PC-3 (cell line): ENCODE results near the gene RYR2. TPM values are rescaled to one million over a fixed set of nuclear protein-coding genes. Genes with fewer than 3 reads are reported as not detected.

Experiments used
- ATAC-seq: fragments of 200-7000 bp; cut with Tn5 transposase; 2 replicates; pipeline ENCODE4 v1.9.1; 2020; ENCODE audit warnings: mild to moderate bottlenecking, moderate library complexity
- BruUV-seq: library from RNA; stranded (reverse); fragments of 400-500 nt; replicated peaks from 2 replicates; lab custom pipeline; 2021; lab: Mats Ljungman, UMichigan
- CTCF ChIA-PET: fragments of 300-600 bp; sonication (Branson Sonifier 250); formaldehyde crosslinking; loops from one replicate; lab custom pipeline; 2022; ENCODE audit warnings: antibody characterized with exemption; lab: Charles Lee
- POLR2A ChIA-PET: fragments of 300-600 bp; sonication (Branson Sonifier 250); formaldehyde crosslinking; loops from one replicate; lab custom pipeline; 2022; ENCODE audit warnings: antibody characterized with exemption; ENCODE audit not compliant: unreplicated experiment; lab: Charles Lee
- DNase-seq: peaks from one replicate; pipeline ENCODE4 v3.0.0-alpha.2; 2015
- H2AFZ ChIP-seq: fragments of 300-600 bp; sonication (generic); 2 replicates; pipeline ENCODE4 v1.6.0; 2016; ENCODE audit warnings: antibody characterized with exemption, low read length
- H3F3A ChIP-seq: fragments of 300-600 bp; sonication (generic); one replicate; pipeline ENCODE4 v1.6.0; 2017; ENCODE audit warnings: antibody characterized with exemption, low read length, control low read depth, mild to moderate bottlenecking; ENCODE audit not compliant: unreplicated experiment
- H3K27ac ChIP-seq: fragments of 300-600 bp; sonication (generic); 2 replicates; pipeline ENCODE4 v1.5.1; 2016; ENCODE audit warnings: mild to moderate bottlenecking, low read length
- H3K27me3 ChIP-seq: fragments of 300-600 bp; sonication (generic); 2 replicates; pipeline ENCODE4 v1.6.1; 2016; ENCODE audit warnings: low read length, mixed read lengths
- H3K36me3 ChIP-seq: fragments of 300-600 bp; sonication (generic); 2 replicates; pipeline ENCODE4 v1.6.1; 2016; ENCODE audit warnings: low read depth, mixed run types, low read length, mixed read lengths
- H3K4me1 ChIP-seq: fragments of 300-600 bp; sonication (generic); 2 replicates; pipeline ENCODE4 v1.5.1; 2016; ENCODE audit warnings: low read length; ENCODE audit not compliant: insufficient read depth
- H3K4me2 ChIP-seq: fragments of 300-600 bp; sonication (generic); 2 replicates; pipeline ENCODE4 v1.6.0; 2016; ENCODE audit warnings: low read length
- H3K4me3 ChIP-seq: fragments of 300-600 bp; sonication (generic); 2 replicates; pipeline ENCODE4 v1.5.1; 2016; ENCODE audit warnings: mild to moderate bottlenecking, low read length, mixed read lengths
- H3K79me2 ChIP-seq: fragments of 300-600 bp; sonication (generic); 2 replicates; pipeline ENCODE4 v1.6.1; 2017; ENCODE audit warnings: low read length, mixed read lengths
- H3K9ac ChIP-seq: fragments of 300-600 bp; sonication (generic); 2 replicates; pipeline ENCODE4 v1.6.0; 2016; ENCODE audit warnings: mild to moderate bottlenecking, low read length
- H3K9me2 ChIP-seq: fragments of 300-600 bp; sonication (generic); replicated peaks from 2 replicates; pipeline ENCODE4 v1.6.1; 2016; ENCODE audit warnings: mixed run types, low read length, mixed read lengths
- H3K9me3 ChIP-seq: fragments of 300-600 bp; sonication (generic); 2 replicates; pipeline ENCODE4 v1.6.1; 2016; ENCODE audit warnings: low read length, mixed read lengths
- H4K20me1 ChIP-seq: fragments of 300-600 bp; sonication (generic); 2 replicates; pipeline ENCODE4 v1.6.1; 2016; ENCODE audit warnings: low read length, mixed read lengths
- EZH2 ChIP-seq: fragments of 300-600 bp; sonication (generic); IDR thresholded peaks from one replicate; pipeline ENCODE4 v1.6.1; 2017; ENCODE audit warnings: antibody characterized with exemption, mild to moderate bottlenecking, low read length; ENCODE audit not compliant: unreplicated experiment
- EZH2phosphoT487 ChIP-seq: fragments of 300-600 bp; sonication (generic); IDR thresholded peaks from 2 replicates; pipeline ENCODE4 v1.6.1; 2018; ENCODE audit warnings: mild to moderate bottlenecking, antibody characterized with exemption, low read length, borderline replicate concordance
- intact Hi-C: fragments of 100-400 bp; cut with micrococcal nuclease; formaldehyde crosslinking; loops from 2 replicates; pipeline ENCODE4 v1.9.0; 2023
- total RNA-seq: library from RNA; depleted of rRNA; stranded (reverse); fragments of >200 nt; gene quantifications from 2 replicates; pipeline ENCODE4 v1.2.3, GENCODE V29; 2014
- TF ChIP-seq, protein P1 (sequence below): fragments of 300-600 bp; sonication (generic); conservative IDR thresholded peaks from 2 replicates; pipeline ENCODE4 v1.5.1; 2017; ENCODE audit warnings: antibody characterized with exemption, low read depth, mild to moderate bottlenecking, low read length

The RYR2 gene
- total RNA-seq, 1 experiment from 2014 or later, result not detected

DNA sequence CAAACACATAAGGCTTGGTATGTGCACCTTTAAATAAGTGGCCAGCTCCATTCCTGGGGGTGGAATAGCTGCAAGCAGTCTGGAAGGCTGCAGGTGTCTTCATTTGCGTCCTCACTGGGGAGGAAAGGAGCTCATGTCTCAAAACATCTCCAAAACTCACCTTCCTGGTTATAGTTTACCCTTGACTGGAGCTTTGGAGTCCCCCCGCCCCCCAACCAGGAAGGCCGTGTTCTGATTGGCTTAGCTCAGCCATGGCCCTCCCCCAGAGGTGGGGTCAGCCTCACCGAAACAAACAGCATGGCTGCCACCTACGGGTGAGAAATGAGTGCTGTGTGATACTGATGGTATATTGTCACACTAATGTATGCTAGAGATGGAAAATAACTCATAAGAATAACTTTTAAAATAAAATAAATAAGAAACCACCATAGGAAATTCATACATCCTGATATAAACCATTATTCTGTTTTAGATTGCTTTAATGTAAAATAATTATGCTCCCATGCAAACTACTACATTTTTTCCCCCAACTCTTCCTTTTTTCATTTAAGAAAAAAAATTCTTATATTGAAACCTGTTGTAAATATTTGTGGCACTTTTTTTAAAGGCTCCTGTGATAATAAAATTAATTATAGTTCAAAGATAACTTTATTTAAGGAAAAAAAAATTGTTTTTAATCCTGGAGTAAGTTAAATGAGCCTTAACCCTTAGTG is 757.9 kb downstream of the RYR2 start:
- TF ChIP-seq EZH2 (no peak), EZH2phosphoT487 (no peak)
- TF ChIP-seq, protein P1, sequence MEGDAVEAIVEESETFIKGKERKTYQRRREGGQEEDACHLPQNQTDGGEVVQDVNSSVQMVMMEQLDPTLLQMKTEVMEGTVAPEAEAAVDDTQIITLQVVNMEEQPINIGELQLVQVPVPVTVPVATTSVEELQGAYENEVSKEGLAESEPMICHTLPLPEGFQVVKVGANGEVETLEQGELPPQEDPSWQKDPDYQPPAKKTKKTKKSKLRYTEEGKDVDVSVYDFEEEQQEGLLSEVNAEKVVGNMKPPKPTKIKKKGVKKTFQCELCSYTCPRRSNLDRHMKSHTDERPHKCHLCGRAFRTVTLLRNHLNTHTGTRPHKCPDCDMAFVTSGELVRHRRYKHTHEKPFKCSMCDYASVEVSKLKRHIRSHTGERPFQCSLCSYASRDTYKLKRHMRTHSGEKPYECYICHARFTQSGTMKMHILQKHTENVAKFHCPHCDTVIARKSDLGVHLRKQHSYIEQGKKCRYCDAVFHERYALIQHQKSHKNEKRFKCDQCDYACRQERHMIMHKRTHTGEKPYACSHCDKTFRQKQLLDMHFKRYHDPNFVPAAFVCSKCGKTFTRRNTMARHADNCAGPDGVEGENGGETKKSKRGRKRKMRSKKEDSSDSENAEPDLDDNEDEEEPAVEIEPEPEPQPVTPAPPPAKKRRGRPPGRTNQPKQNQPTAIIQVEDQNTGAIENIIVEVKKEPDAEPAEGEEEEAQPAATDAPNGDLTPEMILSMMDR, result peak; percentile 64
- no peak overlapping the region for H3K27ac ChIP-seq
- no peak overlapping the region for H3K4me3 ChIP-seq
- ChIA-PET CTCF (interaction anchor here (0.6 to 1.0 kb wide), 4 partner anchors 52 to 795 kb away, joined by 3 to 4 read pairs (median 4); no protein-coding TSS in a partner anchor), POLR2A (no interaction called here)
- H3K9me2 ChIP-seq, result no peaks in the 10 kb centered on the region
- H4K20me1 ChIP-seq, result no peaks in the 10 kb centered on the region
- no peaks in the 10 kb centered on the region for H3K27me3 ChIP-seq
- ATAC-seq (peak; percentile 100), DNase-seq (peak; percentile 78)
- H3K4me1 ChIP-seq, result no peaks in the 10 kb centered on the region
- intact Hi-C loops, result loop anchor here (2.0 kb wide), 1 partner anchor 127 kb away; no protein-coding TSS in a partner anchor
- H3K9ac ChIP-seq, result no peak overlapping the region
- BruUV-seq, result no TSS peak
- 0 out of 2 replicates have a peak overlapping the region, but pooled peaks have one; percentile 23 for H2AFZ ChIP-seq
- no peaks in the 10 kb centered on the region for H3K36me3 ChIP-seq
- H3F3A ChIP-seq, result no peaks in the 10 kb centered on the region
- peak overlapping the region; percentile 47 for H3K4me2 ChIP-seq
- H3K79me2 ChIP-seq, result no peaks in the 10 kb centered on the region
- H3K9me3 ChIP-seq, result no peaks in the 10 kb centered on the region

DNA sequence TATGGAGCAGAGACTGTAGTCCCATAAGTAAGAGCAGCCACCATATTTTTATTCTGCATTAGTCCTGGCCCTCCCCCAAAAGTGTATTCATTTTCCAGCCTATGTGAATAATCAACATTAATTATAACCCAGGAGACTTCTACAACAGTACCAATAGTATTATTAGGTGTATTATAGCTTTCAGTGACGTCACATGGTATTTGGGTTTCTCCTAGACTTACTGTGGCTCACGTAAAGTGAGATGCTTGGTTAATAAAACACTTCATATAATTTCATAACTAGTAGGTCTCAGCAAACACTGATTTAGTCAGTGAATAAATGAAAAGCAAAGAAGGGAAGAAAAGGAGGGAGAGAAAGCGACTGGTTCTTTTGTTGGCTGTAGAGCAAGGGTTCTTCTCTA is 762.5 kb downstream of the RYR2 start:
- ATAC-seq, result no peak
- intact Hi-C loops, result no loop called here
- Histone ChIP-seq H3K36me3 (no peaks in the 10 kb centered on the region), H3K9ac (no peak overlapping the region), H3K4me1 (no peaks in the 10 kb centered on the region), H3K9me3 (no peaks in the 10 kb centered on the region), H3K27me3 (peaks cover 4% of the 10 kb centered on the region; the same call in 1 of the 2 replicates), H3K27ac (no peak overlapping the region), H3K4me2 (no peak overlapping the region), H3K9me2 (no peaks in the 10 kb centered on the region), H2AFZ (no peak overlapping the region), H3K79me2 (no peaks in the 10 kb centered on the region), H3F3A (no peaks in the 10 kb centered on the region), H3K4me3 (no peak overlapping the region), H4K20me1 (no peaks in the 10 kb centered on the region)
- TF ChIP-seq EZH2 (no peak), EZH2phosphoT487 (no peak)
- TF ChIP-seq, protein P1, result no peak
- ChIA-PET CTCF (no interaction called here), POLR2A (no interaction called here)
- no TSS peak for BruUV-seq
- DNase-seq, result no peak

DNA sequence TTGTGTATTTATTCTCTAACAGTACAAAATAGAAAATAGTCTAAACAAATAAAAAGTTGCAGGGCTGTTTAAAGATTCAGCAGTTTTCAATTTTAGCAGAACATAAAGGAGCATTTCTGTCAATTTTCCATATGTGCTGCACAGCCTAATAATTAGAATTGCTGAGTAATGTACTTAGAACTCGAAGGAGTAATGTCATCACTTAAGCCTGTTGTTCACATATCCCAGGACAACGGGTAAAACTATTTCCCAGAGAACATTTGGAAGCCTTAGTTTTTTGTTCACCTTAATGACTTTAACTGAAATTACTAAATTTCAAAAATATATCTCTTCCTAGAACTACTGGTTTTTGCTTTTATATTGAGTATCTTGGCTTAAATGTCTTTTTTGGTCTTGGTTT is 767.1 kb downstream of the RYR2 start:
- DNase-seq, result no peak
- Histone ChIP-seq H3K4me1 (no peaks in the 10 kb centered on the region), H3K9me2 (no peaks in the 10 kb centered on the region), H3F3A (no peaks in the 10 kb centered on the region), H3K4me2 (no peak overlapping the region), H3K27me3 (peaks cover 4% of the 10 kb centered on the region; the same call in 1 of the 2 replicates), H2AFZ (no peak overlapping the region), H3K9me3 (no peaks in the 10 kb centered on the region), H3K4me3 (no peak overlapping the region), H3K79me2 (no peaks in the 10 kb centered on the region), H3K9ac (no peak overlapping the region), H3K27ac (no peak overlapping the region), H4K20me1 (no peaks in the 10 kb centered on the region), H3K36me3 (no peaks in the 10 kb centered on the region)
- no TSS peak for BruUV-seq
- ChIA-PET POLR2A (no interaction called here), CTCF (no interaction called here)
- TF ChIP-seq, protein P1, result no peak
- no peak for TF ChIP-seq EZH2phosphoT487
- no peak for TF ChIP-seq EZH2
- intact Hi-C loops, result no loop called here
- ATAC-seq, result no peak
